ENCODE data around the gene HMX2.

- no peak for TF ChIP-seq CTCF (optimal IDR thresholded peaks at IDR 0.05 in 1 of 3, IDR thresholded peaks at IDR 0.05 in 1 of 3, conservative IDR thresholded peaks at IDR 0.05 in 1 of 3; ENCODE audit: extremely low read depth in 1 of 3, insufficient read depth in 2 of 3, low read length in 3 of 3)
- TF ChIP-seq EZH2 (IDR thresholded peaks at IDR 0.05; ENCODE audit: low read length), result peak; percentile 23
Measured at GRCh38 chr10:123149162-123149567, 1.2 kb downstream of the HMX2 start.
